ENCODE measurements around the gene SIK3.
A peak's percentile ranks its signal among the peaks of the same experiment; 100 is the strongest.

SIK3 gene

GRCh38 chr11:117107701-117108590 lies 9.7 kb upstream of the SIK3 start:
- FAIRE-seq = no peak

GRCh38 chr11:117100556-117100955 lies 2.3 kb upstream of the SIK3 start:
- FAIRE-seq = no peak

DNA sequence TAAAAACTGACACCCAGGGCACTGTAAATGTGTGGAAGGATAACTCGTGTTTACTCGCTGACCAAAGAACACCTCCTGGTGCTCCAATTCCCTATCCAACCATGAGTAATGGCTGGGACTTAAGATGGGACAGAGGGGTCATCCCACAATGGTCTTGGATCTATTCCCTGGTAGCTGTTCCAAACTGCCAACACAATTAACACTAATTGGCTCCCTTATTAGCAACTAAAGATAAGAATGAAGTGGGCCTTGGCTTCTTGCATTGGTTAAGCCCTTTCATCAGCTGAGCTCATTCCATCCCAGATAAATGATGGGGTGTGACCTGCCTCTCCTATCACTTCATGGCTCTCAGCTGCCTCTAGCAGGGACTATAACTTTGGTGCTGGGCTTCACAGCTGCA lies 1.5 kb upstream of the SIK3 start:
- no peak for FAIRE-seq

GRCh38 chr11:117097389-117098268 lies 599 bp downstream of the SIK3 start:
- FAIRE-seq = no peak

- no peak for FAIRE-seq
Measured at GRCh38 chr11:117097014-117097388, 1.2 kb downstream of the SIK3 start.

- FAIRE-seq = no peak
Measured at GRCh38 chr11:117096201-117096991, 1.8 kb downstream of the SIK3 start.

- FAIRE-seq = no peak
Measured at GRCh38 chr11:117095284-117096161, 2.7 kb downstream of the SIK3 start.

DNA sequence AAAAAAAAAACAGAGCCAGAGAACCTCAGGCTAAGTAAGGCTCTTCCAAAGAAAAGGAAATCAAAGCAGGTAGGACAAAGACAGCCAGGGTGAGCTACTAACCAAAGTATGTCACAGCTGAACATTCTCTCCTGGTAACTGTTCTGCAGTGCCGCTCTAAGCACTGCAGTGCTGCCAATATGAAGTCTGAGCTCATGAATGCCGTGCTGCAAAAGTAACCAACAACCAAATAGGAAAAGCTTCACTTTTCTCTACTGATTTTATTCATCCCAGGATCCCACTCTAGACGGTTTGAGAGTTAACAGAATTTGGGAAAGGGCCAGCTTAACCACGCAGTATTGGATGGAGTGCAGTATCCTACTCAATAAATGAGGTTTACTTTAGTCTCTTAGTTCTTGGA lies 3.5 kb downstream of the SIK3 start:
- no peak for FAIRE-seq

GRCh38 chr11:117092951-117093590 lies 5.2 kb downstream of the SIK3 start:
- FAIRE-seq = no peak

DNA sequence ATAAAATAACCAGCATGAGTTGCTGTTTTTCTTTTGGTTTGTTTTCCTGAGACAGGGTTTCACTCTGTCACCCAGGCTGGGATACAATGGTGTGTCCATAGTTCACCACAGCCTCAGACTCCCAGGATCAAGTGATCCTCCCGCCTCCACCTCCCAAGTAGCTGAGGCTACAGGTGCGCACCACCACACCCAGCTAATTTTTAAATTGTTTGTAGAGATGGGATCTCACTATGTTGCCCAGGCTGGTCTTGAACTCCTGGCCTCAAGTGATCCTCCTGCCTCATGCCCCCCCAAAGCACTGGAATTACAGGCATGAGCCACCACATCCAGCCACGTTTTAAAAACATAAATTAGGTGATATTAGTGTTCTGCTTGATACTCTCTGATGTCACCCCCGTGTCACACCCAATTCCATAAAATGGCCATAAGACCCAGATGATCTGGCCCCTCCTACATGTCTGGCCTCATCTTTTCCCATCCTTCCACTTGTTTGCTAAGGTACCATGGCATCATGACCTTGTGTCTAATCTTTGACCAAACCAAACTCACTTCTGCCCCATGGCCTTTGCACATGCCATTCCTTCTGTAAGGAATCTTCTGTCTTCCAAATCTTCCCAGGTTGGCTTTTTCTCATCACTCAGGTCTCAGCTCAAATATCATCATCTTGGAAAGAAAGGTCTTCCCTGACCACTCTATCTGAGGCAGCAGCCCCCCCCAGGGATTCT lies 6.3 kb downstream of the SIK3 start:
- no peak for FAIRE-seq

- no peak for FAIRE-seq
Measured at GRCh38 chr11:117090111-117090706, 8.0 kb downstream of the SIK3 start.

DNA sequence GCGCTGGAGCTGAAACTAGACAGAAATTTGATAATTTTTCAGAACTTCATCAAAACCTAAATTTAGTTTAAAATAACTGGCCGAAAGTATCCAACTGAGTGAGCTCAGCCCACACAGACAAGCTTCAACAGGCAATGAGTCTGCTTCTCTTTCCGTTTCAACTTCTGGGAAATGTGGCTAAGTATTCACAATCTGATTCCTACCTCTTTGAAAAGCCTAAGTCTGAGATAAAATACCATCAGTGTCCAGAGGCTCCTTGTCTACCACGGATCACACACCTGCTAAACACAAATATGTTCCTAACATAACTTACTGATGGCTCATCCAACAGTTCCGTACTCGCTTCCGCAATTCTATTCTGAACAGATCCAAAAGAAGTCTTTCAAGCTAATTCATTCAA lies 8.5 kb downstream of the SIK3 start:
- no peak for FAIRE-seq

- no peak for FAIRE-seq
Measured at GRCh38 chr11:117087446-117087845, 10.8 kb downstream of the SIK3 start.

- FAIRE-seq = no peak
Measured at GRCh38 chr11:117084992-117085391, 13.2 kb downstream of the SIK3 start.

- FAIRE-seq = peak; percentile 8
Measured at GRCh38 chr11:117083011-117083935, 15.0 kb downstream of the SIK3 start.

GRCh38 chr11:117081908-117082307 lies 16.3 kb downstream of the SIK3 start:
- FAIRE-seq = no peak

DNA sequence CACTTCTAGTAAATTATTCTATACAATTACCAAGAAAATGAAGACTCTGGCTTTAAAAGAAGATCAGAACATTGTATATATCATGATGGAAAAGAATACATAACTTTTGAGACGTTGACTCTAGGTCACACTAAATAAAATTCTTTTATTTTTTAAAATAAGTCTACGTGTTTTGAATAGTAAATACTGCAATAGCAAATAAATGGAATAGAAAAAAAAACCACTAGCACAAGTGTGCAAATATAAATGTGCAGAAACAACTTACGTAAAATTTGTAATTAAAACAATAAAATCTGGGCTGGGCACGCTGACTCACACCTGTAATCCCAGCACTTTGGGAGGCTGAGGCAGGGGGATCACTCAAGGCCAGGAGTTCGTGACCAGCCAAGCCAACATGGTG lies 17.9 kb downstream of the SIK3 start:
- no peak for FAIRE-seq

DNA sequence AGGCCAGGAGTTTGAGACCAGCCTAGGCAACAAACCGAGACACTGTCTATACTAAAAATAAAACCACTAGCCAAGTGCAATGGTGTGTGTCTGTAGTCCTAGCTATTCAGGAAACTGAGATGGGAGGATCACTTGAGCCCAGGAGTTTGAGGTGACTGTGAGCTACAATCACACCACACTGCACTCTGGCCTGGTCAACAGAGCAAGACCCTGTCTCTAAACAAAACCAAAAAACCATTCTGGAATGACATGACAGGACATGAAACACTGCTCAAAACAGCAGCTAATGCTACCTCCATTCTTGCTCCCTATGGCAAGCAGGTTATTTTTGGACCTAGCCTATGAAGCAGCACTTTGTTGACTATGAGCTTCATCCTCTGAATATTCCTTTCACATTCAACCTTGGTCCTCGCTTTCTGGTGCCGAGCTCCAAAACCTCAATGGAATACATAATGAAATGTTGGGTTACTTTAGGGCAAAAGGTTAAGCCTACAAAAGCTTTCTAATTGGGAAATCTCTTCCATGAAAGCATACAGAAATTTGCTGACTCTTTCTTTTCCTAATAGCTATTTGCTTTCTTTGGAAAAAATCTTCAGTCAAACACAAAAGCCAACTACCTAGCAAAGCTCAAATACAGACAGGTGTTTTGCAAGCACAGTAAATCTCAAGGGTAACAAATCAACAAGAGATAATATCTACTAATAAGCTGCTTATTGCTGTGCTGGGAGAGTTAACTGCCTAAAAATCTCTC lies 21.1 kb downstream of the SIK3 start:
- no peak for FAIRE-seq

DNA sequence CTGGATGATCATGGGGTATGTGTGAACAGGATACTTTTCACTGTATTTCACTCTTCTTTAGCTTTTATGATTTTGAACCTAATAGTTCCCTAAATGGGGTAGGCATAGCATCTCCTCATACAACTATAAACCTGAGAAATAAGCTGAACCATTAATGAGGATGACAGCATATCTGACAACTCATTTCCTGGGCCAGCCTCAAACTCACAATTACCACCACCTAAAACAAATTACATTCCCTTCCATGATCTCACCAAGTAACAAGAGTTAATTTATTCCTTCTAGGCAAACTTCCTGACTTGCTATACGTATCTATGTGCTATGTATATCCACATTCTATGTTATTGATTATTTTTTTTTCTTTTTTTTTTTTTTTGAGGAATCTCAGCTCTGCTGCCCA lies 23.0 kb downstream of the SIK3 start:
- no peak for FAIRE-seq

Measured in G401.6 (cell line).